K562 (cell line): ENCODE results near the gene EEF1AKMT4. TPM values are rescaled to one million over a fixed set of nuclear protein-coding genes. Genes with fewer than 3 reads are reported as not detected.

Source experiments
- ARID3A ChIP-seq: IDR thresholded peaks from 2 replicates; pipeline ENCODE4 v1.6.1; 2012; ENCODE audit warnings: low read depth, low read length, improper control_type of control experiment, borderline replicate concordance
- CBFA2T2 ChIP-seq: fragments of 450-650 bp; conservative IDR thresholded peaks from 2 replicates; pipeline ENCODE4 v1.6.1; 2017; ENCODE audit warnings: mild to moderate bottlenecking
- CHD2 ChIP-seq: IDR thresholded peaks from 2 replicates; pipeline ENCODE4 v1.6.1; 2011; ENCODE audit warnings: low read depth, low read length
- CREB3L1 ChIP-seq: fragments of 450-650 bp; IDR thresholded peaks from 2 replicates; pipeline ENCODE4 v1.6.1; 2014; ENCODE audit warnings: low read depth, mild to moderate bottlenecking, moderate library complexity, borderline replicate concordance
- EZH2 ChIP-seq: IDR thresholded peaks from 2 replicates; pipeline ENCODE4 v1.6.1; 2012; ENCODE audit warnings: low read depth, mild to moderate bottlenecking, inconsistent platforms, low read length, borderline replicate concordance
- HMG20A ChIP-seq: fragments of 450-650 bp; formaldehyde crosslinking; conservative IDR thresholded peaks from 2 replicates; pipeline ENCODE4 v1.4.0; 2020; ENCODE audit warnings: mild to moderate bottlenecking, mixed read lengths
- HOMEZ ChIP-seq: fragments of 250-450 bp; sonication (Bioruptor Pico); IDR thresholded peaks from 2 replicates; pipeline ENCODE4 v1.4.0; 2020; ENCODE audit warnings: mild to moderate bottlenecking, moderate library complexity
- ILF3 ChIP-seq: fragments of 450-650 bp; IDR thresholded peaks from 2 replicates; pipeline ENCODE4 v1.6.1; 2018; ENCODE audit warnings: antibody characterized with exemption, mild to moderate bottlenecking, moderate library complexity, borderline replicate concordance
- KLF16 ChIP-seq: IDR thresholded peaks from 2 replicates; pipeline ENCODE4 v1.6.1; 2016; ENCODE audit warnings: antibody characterized with exemption
- MAFF ChIP-seq: IDR thresholded peaks from 2 replicates; pipeline ENCODE4 v1.6.1; 2012; ENCODE audit warnings: low read length, improper control_type of control experiment
- NCOA6 ChIP-seq: fragments of 450-650 bp; IDR thresholded peaks from 2 replicates; pipeline ENCODE4 v1.6.1; 2017; ENCODE audit warnings: mild to moderate bottlenecking
- NFYB ChIP-seq: IDR thresholded peaks from 2 replicates; pipeline ENCODE4 v1.6.1; 2011; ENCODE audit warnings: mild to moderate bottlenecking, moderate library complexity; ENCODE audit not compliant: insufficient read length; ENCODE audit errors: extremely low read depth
- POLR2AphosphoS2 ChIP-seq: IDR thresholded peaks from 2 replicates; pipeline ENCODE4 v1.6.1; 2012; ENCODE audit warnings: low read length, improper control_type of control experiment
- POLR2H ChIP-seq: IDR thresholded peaks from 2 replicates; pipeline ENCODE4 v1.6.1; 2016; ENCODE audit warnings: missing genetic modification characterization, low read depth, mild to moderate bottlenecking, control low read depth, missing compliant biosample characterization, moderate library complexity
- SMARCA5 ChIP-seq: fragments of 450-650 bp; IDR thresholded peaks from 2 replicates; pipeline ENCODE4 v1.6.1; 2016
- SRSF9 ChIP-seq: fragments of 200-400 bp; formaldehyde crosslinking; IDR thresholded peaks from 2 replicates; pipeline ENCODE4 v1.6.1; 2017; ENCODE audit warnings: low read depth, low read length, borderline replicate concordance
- STAT5A ChIP-seq: IDR thresholded peaks from 2 replicates; pipeline ENCODE4 v1.6.1; 2012; ENCODE audit warnings: low read length, inconsistent platforms, borderline replicate concordance
- XRCC3 ChIP-seq: fragments of 450-650 bp; IDR thresholded peaks from 2 replicates; pipeline ENCODE4 v1.6.1; 2017; ENCODE audit warnings: mild to moderate bottlenecking, moderate library complexity
- ZNF174 ChIP-seq: fragments of 250-450 bp; sonication (Bioruptor Pico); IDR thresholded peaks from 2 replicates; pipeline ENCODE4 v1.4.0; 2020; ENCODE audit warnings: mild to moderate bottlenecking
- ZNF324 ChIP-seq: fragments of 250-450 bp; sonication (Bioruptor Pico); IDR thresholded peaks from 2 replicates; pipeline ENCODE4 v1.4.0; 2020; ENCODE audit warnings: mild to moderate bottlenecking
- ZNF431 ChIP-seq: sonication (generic); formaldehyde crosslinking; IDR thresholded peaks from 2 replicates; pipeline ENCODE4 v1.8.0; 2022; ENCODE audit warnings: mild to moderate bottlenecking, missing genetic modification reagents
- ZNF512 ChIP-seq: IDR thresholded peaks from 2 replicates; pipeline ENCODE4 v1.6.1; 2016; ENCODE audit warnings: missing genetic modification characterization, missing compliant biosample characterization
- polyA plus RNA-seq, 8 experiments: library from polyadenylated mRNA; depleted of rRNA in 4 of 8; stranded (reverse) in 5 of 8; unstranded in 3 of 8; fragments of >200 nt; fragmentation: Nextera tagmentation in 2 of 8; fragmentation: Illumina TruSeq in 1 of 8; extraction: Ambion mirVana in 2 of 8; extraction: Trizol in 1 of 8; gene quantifications; 2 replicates each; pipeline versions ENCODE4 v1.2.1 to v1.2.3, GENCODE V29; 2011 to 2014; ENCODE audit warnings: inconsistent platforms in 1 of 8, missing spikeins in 1 of 8
- total RNA-seq, 7 experiments: library from RNA; depleted of rRNA in 6 of 7; stranded (reverse); fragments of >200 nt in 6 of 7; fragmentation: Illumina TruSeq in 2 of 7; extraction: Trizol in 2 of 7; gene quantifications; 2 replicates each; pipeline versions ENCODE4 v1.2.1 to v1.2.3, GENCODE V29; 2011 to 2021; ENCODE audit warnings: low replicate concordance in 1 of 7

Gene EEF1AKMT4
- total and polyA plus RNA-seq, 9 of the 15 experiments (the other 6 are each of a cell fraction or from before 2014, with no cell fraction given), result 10.3 to 49.4 (median 18.9) TPM

- TF ChIP-seq POLR2AphosphoS2 (no peak), MAFF (no peak), SMARCA5 (no peak), HMG20A (no peak), STAT5A (no peak; the same call in 1 of the 2 replicates), EZH2 (no peak), ZNF174 (CRISPR knock-in tag) (no peak), NCOA6 (0 out of 2 replicates have a peak, but pooled peaks have one; percentile 27), CREB3L1 (no peak), ZNF324 (CRISPR knock-in tag) (no peak), NFYB (no peak), KLF16 (no peak), CHD2 (peak; percentile 43), ARID3A (no peak), XRCC3 (no peak), SRSF9 (no peak), HOMEZ (CRISPR knock-in tag) (no peak), POLR2H (tag) (no peak), ZNF512 (peak; percentile 97), CBFA2T2 (no peak), ZNF431 (CRISPR knock-in tag) (peak; percentile 70; the same call in 1 of the 2 replicates), ILF3 (0 out of 2 replicates have a peak, but pooled peaks have one; percentile 72)
Observed at GRCh38 chr3:184248454-184249411, 739 bp upstream of the EEF1AKMT4 start, which contains the start of gene ALG3 (continued).
